ENCODE data around the gene MLLT3. TPM values are rescaled to one million over a fixed set of nuclear protein-coding genes. Genes with fewer than 3 reads are reported as not detected.

MLLT3 gene
- total RNA-seq, 3 donors from 2014 or later (not counting 1 experiment from before 2014, with no cell fraction given): 24.3 to 26.6 (median 25.2) TPM

DNA sequence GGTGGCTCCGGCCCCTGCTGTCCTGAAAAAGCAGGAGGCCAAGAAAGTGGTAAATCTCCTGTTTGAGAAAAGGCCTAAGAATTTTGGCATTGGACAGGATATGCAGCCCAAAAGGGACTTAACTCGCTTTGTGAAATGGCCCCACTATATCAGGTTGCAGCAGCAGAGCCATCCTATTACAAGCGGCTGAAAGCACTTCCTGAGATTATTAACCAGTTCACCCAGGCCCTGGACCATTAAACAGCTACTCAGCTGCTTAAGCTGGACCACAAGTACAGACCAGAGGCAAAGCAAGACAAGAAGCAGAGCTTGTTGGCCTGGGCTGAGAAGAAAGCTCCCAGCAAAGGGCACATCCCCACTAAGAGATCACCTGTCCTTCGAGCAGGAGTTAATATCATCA, 89.7 kb downstream of the MLLT3 start:
- Mint-ChIP-seq H3K4me1 (peaks cover 44 to 45% of the 10 kb centered on the region in 2 donors), H3K27ac (no peak overlapping the region), H3K36me3 (no peaks in the 10 kb centered on the region), H3K9me3 (no peaks in the 10 kb centered on the region), H3K27me3 (ENCODE audit: low read depth in 2 of 2) (no peaks in the 10 kb centered on the region), H3K4me3 (no peak overlapping the region)
- no peaks in the 10 kb centered on the region for H3K9me3 ChIP-seq (ENCODE audit: control insufficient read depth, insufficient read depth, low read length)
- no peak overlapping the region for H3K4me3 ChIP-seq (ENCODE audit: low read length)
- DNase-seq (no peak), ATAC-seq (no peak)
- no peaks in the 10 kb centered on the region for H3K27me3 ChIP-seq (ENCODE audit: control insufficient read depth, insufficient read depth, low read length)
- intact Hi-C loops (cut with micrococcal nuclease): no loop called here
- 93% methylated on average over 4 of the region's 4 CpGs for WGBS (ENCODE audit: insufficient coverage)
- no peaks in the 10 kb centered on the region for H3K36me3 ChIP-seq (ENCODE audit: control insufficient read depth, insufficient read depth, low read length)
- H3K27ac ChIP-seq (ENCODE audit: low read length): no peak overlapping the region
- peaks cover 4% of the 10 kb centered on the region for H3K4me1 ChIP-seq (ENCODE audit: control insufficient read depth, insufficient read depth, low read length)
- TF ChIP-seq, protein P1, sequence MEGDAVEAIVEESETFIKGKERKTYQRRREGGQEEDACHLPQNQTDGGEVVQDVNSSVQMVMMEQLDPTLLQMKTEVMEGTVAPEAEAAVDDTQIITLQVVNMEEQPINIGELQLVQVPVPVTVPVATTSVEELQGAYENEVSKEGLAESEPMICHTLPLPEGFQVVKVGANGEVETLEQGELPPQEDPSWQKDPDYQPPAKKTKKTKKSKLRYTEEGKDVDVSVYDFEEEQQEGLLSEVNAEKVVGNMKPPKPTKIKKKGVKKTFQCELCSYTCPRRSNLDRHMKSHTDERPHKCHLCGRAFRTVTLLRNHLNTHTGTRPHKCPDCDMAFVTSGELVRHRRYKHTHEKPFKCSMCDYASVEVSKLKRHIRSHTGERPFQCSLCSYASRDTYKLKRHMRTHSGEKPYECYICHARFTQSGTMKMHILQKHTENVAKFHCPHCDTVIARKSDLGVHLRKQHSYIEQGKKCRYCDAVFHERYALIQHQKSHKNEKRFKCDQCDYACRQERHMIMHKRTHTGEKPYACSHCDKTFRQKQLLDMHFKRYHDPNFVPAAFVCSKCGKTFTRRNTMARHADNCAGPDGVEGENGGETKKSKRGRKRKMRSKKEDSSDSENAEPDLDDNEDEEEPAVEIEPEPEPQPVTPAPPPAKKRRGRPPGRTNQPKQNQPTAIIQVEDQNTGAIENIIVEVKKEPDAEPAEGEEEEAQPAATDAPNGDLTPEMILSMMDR (IDR thresholded peaks at IDR 0.05): no peak

DNA sequence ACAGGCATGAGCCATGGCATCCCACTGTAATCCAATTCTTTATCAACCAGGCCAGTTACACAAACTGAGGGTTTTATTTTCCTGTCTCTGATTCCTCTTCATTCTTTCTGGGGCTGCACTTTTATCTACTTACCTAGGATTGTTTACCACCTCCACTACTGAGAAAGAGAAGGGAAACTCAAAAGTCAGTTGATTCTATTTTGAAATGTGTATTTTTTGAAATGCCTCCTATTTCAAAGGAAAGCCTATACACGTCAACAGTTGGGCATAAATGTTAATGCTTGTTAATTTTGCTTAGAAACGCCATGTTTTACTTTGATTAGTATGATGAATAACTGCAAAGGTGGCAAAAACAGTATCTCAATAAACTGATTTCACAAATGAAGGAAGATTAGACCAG, 92.5 kb downstream of the MLLT3 start:
- 100% methylated on average over 2 of the region's 2 CpGs for WGBS (ENCODE audit: insufficient coverage)
- Mint-ChIP-seq H3K27ac (no peak overlapping the region), H3K4me1 (peaks cover 48 to 51% of the 10 kb centered on the region in 2 donors)

DNA sequence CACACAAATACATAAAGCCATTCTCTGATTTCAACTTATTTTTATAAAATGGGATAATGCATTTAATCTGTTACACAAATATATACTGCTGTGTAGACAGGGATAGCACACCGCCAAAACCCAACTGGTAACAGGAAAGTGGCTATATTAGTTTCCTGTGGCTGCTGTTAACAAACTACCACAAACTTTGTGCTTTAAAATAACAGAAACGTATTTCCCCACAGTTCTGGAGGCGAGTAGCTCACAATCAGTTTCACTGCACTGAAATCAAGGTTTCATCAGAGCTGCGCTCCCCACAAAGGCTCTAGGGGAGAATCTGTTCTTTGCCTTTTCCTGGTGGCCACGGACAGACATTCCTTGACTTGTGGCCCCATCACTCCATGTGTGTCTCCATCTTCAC, 94.0 kb downstream of the MLLT3 start:
- Histone ChIP-seq H3K36me3 (ENCODE audit: control insufficient read depth, insufficient read depth, low read length) (no peaks in the 10 kb centered on the region), H3K27me3 (ENCODE audit: control insufficient read depth, insufficient read depth, low read length) (no peaks in the 10 kb centered on the region), H3K9me3 (ENCODE audit: control insufficient read depth, insufficient read depth, low read length) (no peaks in the 10 kb centered on the region), H3K27ac (ENCODE audit: low read length) (no peak overlapping the region), H3K4me3 (ENCODE audit: low read length) (no peak overlapping the region), H3K4me1 (ENCODE audit: control insufficient read depth, insufficient read depth, low read length) (peaks cover 4% of the 10 kb centered on the region)
- peak in 2 of 3 donors; percentile 54 to 75 for ATAC-seq
- Mint-ChIP-seq H3K4me1 (peaks cover 53 to 59% of the 10 kb centered on the region in 2 donors), H3K27ac (peak overlapping the region; percentile 31 to 58), H3K36me3 (no peaks in the 10 kb centered on the region), H3K4me3 (peak overlapping the region; percentile 35), H3K9me3 (no peaks in the 10 kb centered on the region), H3K27me3 (ENCODE audit: low read depth in 2 of 2) (no peaks in the 10 kb centered on the region)
- TF ChIP-seq, protein P1 (IDR thresholded peaks at IDR 0.05): no peak
- intact Hi-C loops (cut with micrococcal nuclease): no loop called here
- WGBS (ENCODE audit: insufficient coverage): 27% methylated on average over 5 of the region's 5 CpGs
- DNase-seq: no peak

More for the DNA sequence above, 92.5 kb downstream of the MLLT3 start:
- DNase-seq: no peak
- intact Hi-C loops (cut with micrococcal nuclease): no loop called here
- Histone ChIP-seq H3K27me3 (ENCODE audit: control insufficient read depth, insufficient read depth, low read length) (no peaks in the 10 kb centered on the region), H3K27ac (ENCODE audit: low read length) (no peak overlapping the region), H3K4me1 (ENCODE audit: control insufficient read depth, insufficient read depth, low read length) (peaks cover 4% of the 10 kb centered on the region), H3K9me3 (ENCODE audit: control insufficient read depth, insufficient read depth, low read length) (no peaks in the 10 kb centered on the region), H3K36me3 (ENCODE audit: control insufficient read depth, insufficient read depth, low read length) (no peaks in the 10 kb centered on the region), H3K4me3 (ENCODE audit: low read length) (no peak overlapping the region)
- no peaks in the 10 kb centered on the region for H3K36me3 Mint-ChIP-seq
- H3K4me3 Mint-ChIP-seq: no peak overlapping the region
- ATAC-seq: no peak
- H3K27me3 Mint-ChIP-seq (ENCODE audit: low read depth in 2 of 2): no peaks in the 10 kb centered on the region
- TF ChIP-seq, protein P1 (IDR thresholded peaks at IDR 0.05): no peak
- H3K9me3 Mint-ChIP-seq: no peaks in the 10 kb centered on the region
